Measurements from ENCODE around the gene ZNF529. TPM values are rescaled to one million over a fixed set of nuclear protein-coding genes. Genes with fewer than 3 reads are reported as not detected.
"Not testable (repeated sequence)": the region's sequence is repeated elsewhere in the genome, so short reads cannot be mapped to it uniquely, and the experiment has no call there.

The ZNF529 gene
- total RNA-seq: 10 to 100 TPM; 12.0 to 14.7 TPM

GRCh38 chr19:36573020-36573894 is at the start of gene ZNF529:
ZNF529 (minus strand) TSS chr19:36573292; CDS start chr19:36572346, 946 bp downstream.
- ChIA-PET POLR2A (interaction anchor here (0.5 to 2.0 kb wide), 9 partner anchors 10 to 359 kb away, joined by 4 to 15 read pairs (median 4); partner anchors contain the start of genes ZFP14, ZNF146, ZNF260 and ZNF382), CTCF (interaction anchor here (1.3 to 2.0 kb wide), 2 partner anchors 45 to 194 kb away, joined by 4 to 6 read pairs; partner anchors contain the start of genes ZFP14 and ZNF260)

GRCh38 chr19:36605877-36606478 is 32.9 kb upstream of the ZNF529 start:
- CTCF ChIA-PET: no interaction called here
- POLR2A ChIA-PET: interaction anchor here (0.9 to 1.8 kb wide), 4 partner anchors 33 to 391 kb away, joined by 3 to 15 read pairs (median 5); partner anchors contain the start of genes ZFP14, ZNF146, ZNF529 and ZNF565

GRCh38 chr19:36605101-36605876 is 32.2 kb upstream of the ZNF529 start, which contains the start of gene ZNF382:
ZNF382 (plus strand) TSS chr19:36605313; CDS start chr19:36609915, 4,602 bp downstream.
- CTCF ChIA-PET: interaction anchor here (1.0 to 1.4 kb wide), 3 partner anchors 19 to 117 kb away, joined by 3 read pairs; no protein-coding TSS in a partner anchor
- POLR2A ChIA-PET: interaction anchor here (0.5 to 1.8 kb wide), 8 partner anchors 10 to 391 kb away, joined by 3 to 15 read pairs (median 4); partner anchors contain the start of genes ZFP14, ZNF146, ZNF260 and ZNF529

- ChIA-PET POLR2A (interaction anchor here (0.8 to 1.8 kb wide), 6 partner anchors 31 to 390 kb away, joined by 3 to 15 read pairs (median 5); partner anchors contain the start of genes ZFP14, ZNF146, ZNF260 and ZNF529), CTCF (interaction anchor here (1.0 to 1.4 kb wide), 3 partner anchors 18 to 116 kb away, joined by 3 read pairs; no protein-coding TSS in a partner anchor)
These were observed 31.6 kb upstream of the ZNF529 start for GRCh38 chr19:36604656-36605100.

- POLR2A ChIA-PET: interaction anchor here (0.5 to 1.4 kb wide), 2 partner anchors 24 to 29 kb away, joined by 3 to 4 read pairs; partner anchors contain the start of gene ZNF529
- CTCF ChIA-PET: not testable (repeated sequence)
These were observed 29.6 kb upstream of the ZNF529 start for GRCh38 chr19:36602681-36603080.

GRCh38 chr19:36579255-36579654 is 6.2 kb upstream of the ZNF529 start:
- ChIA-PET POLR2A (no interaction called here), CTCF (no interaction called here)

GRCh38 chr19:36577271-36577996 is 4.3 kb upstream of the ZNF529 start:
- ChIA-PET POLR2A (no interaction called here), CTCF (interaction anchor here (0.7 kb wide), 1 partner anchor 10 kb away, joined by 3 read pairs; no protein-coding TSS in a partner anchor)

GRCh38 chr19:36574741-36575140 is 1.6 kb upstream of the ZNF529 start:
- POLR2A ChIA-PET: interaction anchor here (2.0 kb wide), 1 partner anchor 86 kb away, joined by 10 read pairs; the partner anchor contains the start of gene ZNF566
- CTCF ChIA-PET: no interaction called here

- POLR2A ChIA-PET: interaction anchor here (0.8 to 2.0 kb wide), 5 partner anchors 29 to 195 kb away, joined by 4 to 15 read pairs (median 10); partner anchors contain the start of genes ZFP14, ZNF260, ZNF382 and ZNF566
- CTCF ChIA-PET: interaction anchor here (1.3 to 2.0 kb wide), 2 partner anchors 46 to 195 kb away, joined by 4 to 6 read pairs; partner anchors contain the start of genes ZFP14 and ZNF260
These were observed 1.0 kb upstream of the ZNF529 start for GRCh38 chr19:36573895-36574720.

GRCh38 chr19:36572593-36573019 is 486 bp downstream of the ZNF529 start:
- ChIA-PET POLR2A (interaction anchor here (0.5 to 2.0 kb wide), 7 partner anchors 10 to 358 kb away, joined by 4 to 15 read pairs (median 6); partner anchors contain the start of genes ZFP14, ZNF146, ZNF260 and ZNF382), CTCF (interaction anchor here (1.3 to 2.0 kb wide), 2 partner anchors 44 to 194 kb away, joined by 4 to 6 read pairs; partner anchors contain the start of genes ZFP14 and ZNF260)

GRCh38 chr19:36564391-36564790 is 8.7 kb downstream of the ZNF529 start:
- ChIA-PET POLR2A (no interaction called here), CTCF (no interaction called here)

- ChIA-PET CTCF (no interaction called here), POLR2A (no interaction called here)
These were observed 25.9 kb downstream of the ZNF529 start for GRCh38 chr19:36547001-36547732.

GRCh38 chr19:36528921-36529518 is 44.1 kb downstream of the ZNF529 start:
- ChIA-PET POLR2A (interaction anchor here (1.3 to 2.6 kb wide), 5 partner anchors 40 to 321 kb away, joined by 8 to 16 read pairs (median 9); partner anchors contain the start of genes ZNF146, ZNF345, ZNF382 and ZNF529), CTCF (interaction anchor here (1.1 to 1.6 kb wide), 3 partner anchors 40 to 44 kb away, joined by 3 to 6 read pairs (median 3); partner anchors contain the start of genes ZNF529 and ZNF566)

GRCh38 chr19:36528194-36528920 is 44.7 kb downstream of the ZNF529 start, which contains the start of gene ZNF260:
ZNF260 (minus strand) TSS chr19:36528271; CDS start chr19:36515238, 13,033 bp downstream.
- ChIA-PET CTCF (interaction anchor here (1.1 to 1.6 kb wide), 3 partner anchors 39 to 45 kb away, joined by 3 to 6 read pairs (median 3); partner anchors contain the start of genes ZNF529 and ZNF566), POLR2A (interaction anchor here (0.5 to 2.6 kb wide), 9 partner anchors 39 to 1296 kb away, joined by 3 to 16 read pairs (median 8); partner anchors contain the start of genes ZFP14, ZNF146, ZNF345 and ZNF382)

Measured in activated CD8-positive, alpha-beta memory T cell treated with anti-CD3 and anti-CD28 coated beads for 36 hours (primary cell).